GM19467 (cell line): ENCODE measurements around the gene CCDC154.

Experiments
- ATAC-seq: cut with Tn5 transposase; IDR thresholded peaks from one replicate; pipeline ENCODE4 v1.9.1; 2021; ENCODE audit warnings: mild to moderate bottlenecking, moderate library complexity; ENCODE audit not compliant: unreplicated experiment

Gene CCDC154

GRCh38 chr16:1457489-1458245 lies 13.3 kb upstream of the CCDC154 start:
- ATAC-seq = no peak

- ATAC-seq = no peak
These were observed 12.6 kb upstream of the CCDC154 start for GRCh38 chr16:1456951-1457350.

GRCh38 chr16:1455190-1456171 lies 11.1 kb upstream of the CCDC154 start:
- no peak for ATAC-seq

GRCh38 chr16:1454561-1454960 lies 10.2 kb upstream of the CCDC154 start:
- no peak for ATAC-seq

GRCh38 chr16:1453316-1453715 lies 9.0 kb upstream of the CCDC154 start:
- no peak for ATAC-seq

- no peak for ATAC-seq
These were observed 8.2 kb upstream of the CCDC154 start for GRCh38 chr16:1452530-1452929.

GRCh38 chr16:1451702-1452392 lies 7.5 kb upstream of the CCDC154 start:
- ATAC-seq = no peak

GRCh38 chr16:1450841-1451240 lies 6.5 kb upstream of the CCDC154 start:
- ATAC-seq = no peak

- ATAC-seq = no peak
These were observed 5.9 kb upstream of the CCDC154 start for GRCh38 chr16:1450218-1450617.

GRCh38 chr16:1449201-1449788 lies 4.9 kb upstream of the CCDC154 start:
- no peak for ATAC-seq

GRCh38 chr16:1448536-1449116 lies 4.3 kb upstream of the CCDC154 start:
- no peak for ATAC-seq

GRCh38 chr16:1447965-1448364 lies 3.6 kb upstream of the CCDC154 start:
- no peak for ATAC-seq

GRCh38 chr16:1446296-1447080 lies 2.1 kb upstream of the CCDC154 start:
- no peak for ATAC-seq

- no peak for ATAC-seq
These were observed 1.3 kb upstream of the CCDC154 start for GRCh38 chr16:1445518-1446203.

- ATAC-seq = no peak
These were observed 568 bp upstream of the CCDC154 start for GRCh38 chr16:1444730-1445517.

- no peak for ATAC-seq
These were observed 868 bp downstream of the CCDC154 start for GRCh38 chr16:1443403-1443973.

- no peak for ATAC-seq
These were observed 1.7 kb downstream of the CCDC154 start for GRCh38 chr16:1442697-1443096.

- no peak for ATAC-seq
These were observed 2.9 kb downstream of the CCDC154 start for GRCh38 chr16:1441391-1441829.
